ENCODE results near the gene MCM5.
"Not testable (repeated sequence)": the region's sequence is repeated elsewhere in the genome, so short reads cannot be mapped to it uniquely, and the experiment has no call there.

MCM5 gene

DNA sequence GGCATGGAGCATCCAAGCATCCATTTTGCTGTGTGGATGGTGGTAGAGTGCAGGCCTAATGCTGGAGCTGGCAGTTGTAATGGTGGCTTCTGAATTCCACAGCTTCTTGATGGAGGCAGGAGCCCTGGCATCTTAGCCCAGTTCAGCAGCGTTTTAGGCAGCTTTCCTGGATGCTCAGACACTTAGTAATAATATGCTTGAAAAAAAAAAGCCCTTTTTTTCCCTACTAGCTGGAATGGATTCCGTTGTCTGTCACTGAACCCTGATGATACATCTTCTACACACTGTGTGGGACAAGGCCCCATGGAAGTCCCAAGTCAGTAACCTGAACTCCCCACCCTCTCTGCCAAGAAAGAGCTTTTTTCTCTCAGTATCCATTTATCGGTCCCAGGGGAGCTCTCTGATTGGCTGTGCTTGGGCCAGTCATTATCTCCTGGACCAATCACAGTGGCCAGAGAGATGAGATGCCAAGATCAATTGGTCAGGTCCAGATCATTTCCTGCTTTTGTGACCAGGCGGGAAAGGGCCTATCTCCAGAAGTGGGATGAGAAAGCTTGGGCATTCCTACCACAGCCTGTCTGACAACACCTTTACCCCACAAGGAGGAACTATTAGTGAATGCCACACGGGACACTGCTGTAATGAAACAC is 34.2 kb downstream of the MCM5 start:
- DNase-seq: no peak

DNA sequence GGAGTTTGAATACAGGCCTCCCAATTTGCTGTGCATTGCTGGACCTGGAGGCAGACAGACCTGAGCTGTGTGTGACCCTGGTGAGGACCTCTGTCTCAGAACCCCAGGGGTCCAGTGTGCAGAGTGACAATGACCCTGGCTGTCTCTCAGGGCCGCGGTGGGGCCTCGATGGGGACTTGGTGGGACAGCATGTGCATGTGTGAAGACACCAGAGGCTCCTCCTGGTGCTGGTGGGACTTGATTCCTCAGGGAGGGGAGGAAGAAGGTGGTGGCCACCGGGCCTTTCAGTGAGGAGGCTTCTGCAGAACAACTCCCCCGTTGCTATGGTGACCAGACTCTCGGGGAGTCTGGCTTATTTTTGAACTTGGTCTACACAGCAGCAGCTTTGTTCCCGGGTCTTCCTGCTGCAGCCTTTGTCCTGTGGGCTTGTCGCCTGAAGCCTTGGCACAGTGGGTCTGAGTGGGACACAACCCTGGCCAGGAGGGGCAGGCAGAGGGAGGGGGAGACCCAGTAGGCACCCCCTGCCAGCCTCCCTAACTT is 35.3 kb downstream of the MCM5 start:
- no peak for DNase-seq

DNA sequence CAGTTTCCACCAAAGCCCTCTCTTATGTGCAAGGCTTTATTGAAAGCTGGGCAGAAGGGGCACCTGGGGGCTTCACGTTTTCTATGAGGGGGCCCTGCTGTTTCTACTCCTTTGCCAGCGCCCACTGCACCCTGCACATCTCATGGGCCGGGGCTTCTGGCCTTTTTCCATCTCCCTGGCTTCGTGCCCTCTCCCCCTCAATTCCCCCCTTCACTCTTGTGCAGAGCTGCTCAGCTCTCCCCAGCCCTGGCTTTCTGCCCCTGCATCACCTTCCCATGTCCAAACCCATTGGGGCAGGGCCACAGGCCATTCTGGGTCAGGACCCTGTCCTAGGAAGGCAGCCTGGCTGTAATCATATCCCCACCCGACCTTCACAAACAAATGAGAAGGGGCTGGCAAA is 36.5 kb downstream of the MCM5 start:
- DNase-seq: no peak

DNA sequence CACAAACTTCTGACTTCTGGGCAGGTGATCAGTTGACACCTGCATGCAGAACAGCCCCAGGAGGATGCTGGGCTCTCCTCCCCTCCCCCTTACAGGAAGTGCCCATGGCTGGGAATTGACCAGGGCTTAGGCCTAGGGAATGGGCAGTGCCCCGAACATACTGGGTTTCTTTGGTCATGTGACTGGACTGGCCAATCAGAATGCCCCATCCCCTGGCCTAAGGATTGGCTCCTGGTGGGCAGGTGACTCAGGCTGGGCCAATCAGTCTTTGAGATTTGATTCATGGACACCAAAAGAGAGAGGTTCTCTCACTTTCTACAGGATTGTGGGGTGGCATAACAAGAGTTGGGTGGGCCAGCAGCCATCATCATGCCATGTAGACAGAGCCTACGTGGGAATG is 37.1 kb downstream of the MCM5 start:
- DNase-seq: no peak

DNA sequence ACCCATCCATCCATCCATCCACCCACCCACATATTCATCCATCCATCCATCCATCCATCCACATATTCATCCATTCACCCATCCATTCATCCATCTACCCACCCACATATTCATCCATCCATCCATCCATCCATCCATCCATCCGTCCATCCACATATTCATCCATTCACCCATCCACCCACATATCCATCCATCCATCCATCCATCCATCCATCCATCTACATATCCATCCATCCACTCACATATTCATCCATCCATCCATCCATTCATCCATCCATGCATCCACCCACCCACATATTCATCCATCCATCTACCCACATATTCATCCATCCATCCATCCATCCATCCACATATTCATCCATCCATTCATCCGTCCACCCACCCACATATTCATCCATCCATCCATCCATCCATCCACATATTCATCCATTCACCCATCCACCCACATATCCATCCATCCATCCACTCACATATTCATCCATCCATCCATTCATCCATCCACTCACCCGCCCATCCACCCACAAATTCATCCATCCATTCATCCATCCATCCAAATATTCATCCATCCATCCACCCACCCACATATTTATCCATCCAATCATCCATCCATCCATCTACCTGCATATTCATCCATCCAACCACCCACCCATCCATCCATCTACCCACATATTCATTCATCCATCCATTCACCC is 38.9 kb downstream of the MCM5 start:
- DNase-seq: not testable (repeated sequence)

DNA sequence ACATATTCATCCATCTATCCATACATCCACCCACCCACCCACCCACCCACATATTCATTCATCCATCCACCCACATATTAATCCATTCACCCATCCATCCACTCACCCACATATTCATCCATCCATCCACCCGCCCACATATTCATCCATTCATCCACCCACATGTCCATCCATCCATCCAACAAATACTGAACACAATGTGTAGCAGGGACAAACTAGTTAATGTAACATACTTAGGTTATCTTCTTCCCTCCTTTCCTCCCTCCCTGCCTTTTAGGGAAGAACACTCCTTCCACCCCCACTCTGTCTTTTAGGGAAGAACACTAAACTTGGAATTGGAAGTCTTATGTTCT is 39.4 kb downstream of the MCM5 start:
- no peak for DNase-seq

DNA sequence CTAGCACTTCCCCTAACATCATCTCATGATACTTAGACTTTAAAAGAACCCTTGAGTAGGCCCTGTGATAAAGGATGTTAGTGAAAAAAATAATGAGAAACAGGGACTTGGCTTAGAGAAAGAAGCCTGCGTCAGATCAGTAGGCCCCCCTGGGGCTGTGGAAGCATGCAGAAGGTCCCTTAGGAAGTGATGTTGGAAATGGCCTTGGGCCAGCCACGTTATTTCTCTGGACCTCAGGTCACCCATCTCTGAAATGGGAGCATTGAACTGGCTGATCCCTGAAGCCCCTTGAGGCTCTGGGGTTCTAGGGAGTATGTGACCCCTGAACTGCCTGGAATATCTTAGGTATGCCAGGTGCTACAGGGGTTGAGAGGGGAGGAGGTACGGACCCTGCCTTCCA is 40.2 kb downstream of the MCM5 start:
- no peak for DNase-seq

DNA sequence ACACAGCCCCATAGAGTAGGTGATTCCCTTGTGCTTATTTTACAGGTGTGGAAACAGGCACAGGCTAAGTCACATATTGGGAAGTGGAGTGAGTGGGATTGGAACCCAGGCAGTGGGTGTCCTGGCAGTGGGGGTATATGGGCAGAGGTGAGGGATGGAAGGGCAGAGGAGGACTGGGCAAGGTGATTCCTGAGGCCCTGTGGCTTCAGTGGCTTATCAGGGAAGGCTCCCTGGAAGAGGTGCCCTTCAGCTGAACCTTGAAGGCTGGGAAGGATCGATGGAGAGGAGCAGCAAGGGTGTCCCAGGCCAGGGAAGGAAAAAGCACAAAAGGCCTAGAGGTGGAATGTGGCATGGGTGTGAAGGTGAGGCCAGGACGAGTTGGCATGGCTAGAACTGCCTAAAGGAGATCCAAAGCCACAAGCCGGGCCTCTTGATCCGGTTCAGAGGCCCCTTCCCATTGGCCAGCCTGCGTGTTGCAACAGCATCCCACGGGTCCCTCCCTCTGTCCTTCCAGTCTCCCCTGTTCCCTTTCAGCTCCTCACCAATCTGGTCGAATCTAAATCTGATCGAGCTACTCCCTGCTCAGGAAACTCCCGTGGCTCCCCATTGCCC is 41.7 kb downstream of the MCM5 start:
- no peak for DNase-seq

DNA sequence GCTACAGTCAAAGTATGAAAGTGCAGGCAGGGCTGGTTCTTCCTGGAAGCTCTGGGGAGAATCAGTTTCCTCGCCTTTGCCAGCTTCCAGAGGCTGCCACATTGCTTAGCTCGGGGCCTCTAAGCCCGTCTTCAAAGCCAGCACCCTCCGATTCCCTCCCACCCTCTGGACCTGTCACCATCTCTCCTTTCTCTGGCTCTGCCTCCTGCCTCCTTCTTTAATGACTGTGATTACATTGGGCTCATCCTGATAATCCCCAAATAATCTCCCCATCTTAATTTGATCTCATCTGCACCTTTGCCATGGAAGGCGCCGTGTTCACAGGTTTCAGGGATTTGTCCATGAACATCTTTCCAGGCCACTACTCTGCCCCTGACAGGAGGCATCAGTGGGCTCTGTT is 42.5 kb downstream of the MCM5 start:
- no peak for DNase-seq

DNA sequence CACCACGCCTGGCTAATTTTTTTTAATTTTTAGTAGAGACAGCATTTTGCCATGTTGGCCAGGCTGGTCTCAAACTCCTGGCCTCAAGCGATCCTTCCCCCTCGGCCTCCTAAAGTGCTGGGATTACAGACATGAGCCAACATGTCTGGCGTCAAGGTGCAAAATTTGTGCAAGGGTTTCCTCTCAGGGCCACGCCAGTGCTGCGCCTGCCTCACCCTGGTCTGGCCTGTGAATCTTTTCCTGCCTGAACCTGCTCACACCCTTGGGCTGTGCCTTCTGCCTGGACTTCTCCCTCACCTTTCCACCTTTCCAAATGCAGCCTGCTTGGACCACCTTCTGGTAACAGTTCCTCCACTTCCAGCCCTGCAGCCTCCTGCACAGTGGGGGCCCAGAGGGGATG is 43.4 kb downstream of the MCM5 start:
- DNase-seq: no peak

DNA sequence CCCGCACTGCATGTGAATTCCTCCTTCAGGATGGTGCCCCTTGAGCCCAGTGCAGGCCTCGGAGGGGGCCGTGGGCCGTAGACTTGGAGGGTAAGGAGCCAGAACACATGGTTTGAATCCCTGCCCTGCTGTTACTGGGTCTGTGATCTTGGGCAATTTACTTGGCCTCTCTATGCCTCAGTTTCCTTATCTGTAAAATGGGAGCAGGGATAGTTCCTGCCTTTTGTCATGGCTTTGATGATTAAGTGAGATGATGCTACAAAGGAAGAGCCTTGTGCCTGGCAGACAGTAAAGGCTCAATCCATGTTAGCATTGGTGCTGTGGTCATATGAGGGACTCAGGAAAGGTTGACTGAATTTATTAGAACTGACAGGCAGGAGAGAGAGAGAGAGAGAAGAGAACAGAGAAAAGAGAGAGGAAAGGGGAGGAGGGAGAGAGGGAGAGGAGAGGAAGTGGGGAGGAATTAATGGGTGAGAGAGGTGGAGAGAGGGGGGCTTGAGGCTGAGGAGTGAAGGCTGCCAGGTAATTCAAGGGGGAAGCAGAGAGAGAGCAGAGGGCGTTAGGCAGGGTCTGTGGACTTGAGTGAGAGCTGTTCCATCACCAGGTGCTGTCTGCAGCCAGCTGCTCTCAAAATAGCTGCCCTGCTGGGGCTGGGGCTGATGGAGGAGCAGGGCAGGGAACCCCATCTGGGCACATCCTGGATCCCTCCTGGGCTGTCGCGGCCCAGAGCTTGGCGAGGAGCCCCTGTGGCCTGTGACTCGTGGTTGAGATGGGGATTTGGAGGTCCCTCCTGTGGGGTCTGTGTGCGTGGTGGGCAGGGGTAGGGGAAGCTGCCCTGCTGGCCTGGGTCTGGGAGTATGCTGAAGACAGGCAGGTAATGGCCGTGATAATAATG is 44.1 kb downstream of the MCM5 start:
- DNase-seq: no peak

DNA sequence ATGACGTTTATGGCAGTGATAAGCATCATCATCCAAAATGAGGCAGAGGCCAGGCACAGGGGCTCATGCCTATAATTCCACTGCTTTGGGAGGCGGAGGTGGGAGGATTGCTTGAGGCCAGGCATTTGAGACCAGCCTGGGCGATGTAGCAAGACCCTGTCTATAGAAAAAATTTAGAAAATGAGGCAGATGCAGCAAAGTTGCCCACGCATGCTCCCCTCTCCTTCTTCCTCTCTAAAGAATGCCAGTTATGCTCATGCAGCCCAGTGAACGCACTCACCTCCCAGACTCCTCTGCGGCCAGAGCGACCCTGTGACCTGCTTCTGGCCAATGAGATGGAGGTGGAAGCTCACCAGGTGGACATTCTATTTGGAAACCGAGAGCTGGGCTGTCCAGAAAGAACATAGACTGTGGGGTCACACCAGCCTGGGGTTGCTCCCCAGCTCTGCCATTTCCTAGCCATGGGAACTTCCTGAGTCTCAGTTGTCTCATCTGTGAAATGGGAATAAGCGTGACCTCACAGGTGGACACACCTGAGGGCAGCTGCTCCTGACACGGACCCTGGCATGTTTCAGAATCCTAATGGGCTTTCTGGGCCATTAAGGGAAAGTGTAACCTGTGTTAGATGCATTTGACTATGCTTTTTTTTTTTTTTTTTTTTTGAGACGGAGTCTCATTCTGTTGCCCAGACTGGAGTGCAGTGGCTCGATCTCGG is 44.9 kb downstream of the MCM5 start:
- no peak for DNase-seq

DNA sequence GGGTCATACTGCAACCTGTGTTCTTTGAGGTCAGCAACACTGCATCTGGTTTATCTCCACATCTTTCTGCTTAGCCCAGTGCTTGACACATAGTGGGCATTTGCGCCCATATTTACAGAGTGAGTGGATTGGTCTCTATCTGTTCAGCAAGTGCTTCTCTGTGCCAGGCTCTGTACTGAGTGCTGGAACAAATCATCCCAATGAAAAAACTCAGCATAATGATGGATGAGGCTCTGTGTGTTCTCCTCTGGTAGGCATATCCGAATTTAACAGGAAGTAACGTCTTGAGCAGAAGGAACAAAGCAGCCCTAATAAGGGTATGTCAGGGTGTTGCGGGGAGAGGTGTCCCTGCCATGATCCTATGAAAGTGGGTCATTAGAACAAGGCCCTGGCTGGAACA is 46.0 kb downstream of the MCM5 start:
- no peak for DNase-seq

DNA sequence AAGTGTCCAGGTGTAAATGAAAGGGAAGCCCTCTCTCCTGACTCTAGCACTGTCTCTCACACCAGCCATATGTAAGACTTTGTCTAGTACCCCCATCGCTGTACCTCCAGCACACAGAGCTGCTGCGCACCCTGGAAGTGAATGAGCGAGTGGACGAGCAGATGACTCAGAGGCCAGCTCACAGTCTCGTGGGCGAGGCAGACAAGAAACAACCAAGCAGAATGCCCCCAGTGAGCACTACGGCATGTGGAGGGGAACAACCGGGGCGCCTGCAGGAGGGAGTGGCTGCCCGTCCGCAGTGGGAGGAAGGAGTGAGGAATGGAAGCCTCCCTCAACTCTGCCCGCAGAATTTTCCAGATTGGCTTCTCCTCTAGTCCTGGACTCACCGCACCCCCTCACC is 46.4 kb downstream of the MCM5 start:
- no peak for DNase-seq

DNA sequence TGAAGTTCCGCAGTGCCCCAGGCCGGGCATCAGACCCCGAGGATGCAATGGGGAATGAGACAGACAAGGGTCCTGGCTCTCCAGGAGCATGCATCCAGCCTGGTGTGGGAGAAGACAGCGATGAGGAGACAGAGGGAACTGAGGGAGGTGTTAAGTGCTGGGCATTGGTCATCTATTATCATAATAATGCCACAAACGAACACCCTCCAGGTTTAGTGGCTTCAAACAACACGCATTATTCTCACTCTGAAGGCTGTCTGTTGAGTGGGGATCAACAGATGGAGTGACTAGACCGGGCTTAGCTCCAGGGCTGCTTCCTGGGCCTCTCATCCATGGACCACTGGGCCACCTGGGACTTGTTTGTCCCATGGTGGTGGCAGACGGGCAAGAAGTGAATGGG is 48.6 kb downstream of the MCM5 start:
- no peak for DNase-seq

DNA sequence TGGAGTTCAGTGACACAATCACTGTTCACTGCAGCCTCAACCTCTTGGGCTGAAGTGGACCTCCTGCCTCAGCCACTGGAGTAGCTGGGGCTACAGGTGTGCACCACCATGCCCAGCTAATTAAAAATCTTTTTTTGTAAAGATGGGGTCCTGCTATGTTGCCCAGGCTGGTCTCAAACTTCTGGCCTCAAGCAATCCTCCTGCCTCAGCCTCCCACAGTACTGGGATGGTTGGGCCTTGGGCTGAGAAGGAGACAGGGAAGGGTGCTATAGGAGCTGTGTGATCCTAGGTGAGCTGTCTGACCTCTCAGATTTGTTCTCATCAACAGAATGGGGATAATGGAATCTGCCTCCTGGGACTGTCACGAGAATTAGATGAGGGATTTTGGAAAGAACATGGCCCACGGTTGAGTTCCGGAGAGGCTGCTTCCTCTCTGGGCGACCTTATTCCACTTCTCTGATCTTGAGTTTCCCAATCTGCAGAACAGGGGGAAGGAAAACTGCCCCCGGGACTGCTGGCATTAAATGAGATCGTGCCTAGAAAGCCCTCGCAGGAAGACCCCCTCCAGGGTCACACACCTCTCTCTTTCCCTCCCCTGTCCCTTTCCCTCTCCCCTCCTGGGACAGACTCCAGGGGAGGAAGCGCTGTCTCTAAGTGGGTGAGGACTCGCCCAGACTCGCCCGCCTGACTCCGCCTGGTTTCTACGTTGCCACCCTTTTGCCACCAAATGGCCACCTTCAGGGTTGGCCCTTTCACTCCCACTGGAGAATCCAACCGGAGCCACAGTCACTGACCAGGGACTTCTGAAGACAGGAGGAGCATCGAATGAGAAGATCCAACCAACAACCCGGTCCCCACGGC is 50.1 kb downstream of the MCM5 start:
- no peak for DNase-seq

DNA sequence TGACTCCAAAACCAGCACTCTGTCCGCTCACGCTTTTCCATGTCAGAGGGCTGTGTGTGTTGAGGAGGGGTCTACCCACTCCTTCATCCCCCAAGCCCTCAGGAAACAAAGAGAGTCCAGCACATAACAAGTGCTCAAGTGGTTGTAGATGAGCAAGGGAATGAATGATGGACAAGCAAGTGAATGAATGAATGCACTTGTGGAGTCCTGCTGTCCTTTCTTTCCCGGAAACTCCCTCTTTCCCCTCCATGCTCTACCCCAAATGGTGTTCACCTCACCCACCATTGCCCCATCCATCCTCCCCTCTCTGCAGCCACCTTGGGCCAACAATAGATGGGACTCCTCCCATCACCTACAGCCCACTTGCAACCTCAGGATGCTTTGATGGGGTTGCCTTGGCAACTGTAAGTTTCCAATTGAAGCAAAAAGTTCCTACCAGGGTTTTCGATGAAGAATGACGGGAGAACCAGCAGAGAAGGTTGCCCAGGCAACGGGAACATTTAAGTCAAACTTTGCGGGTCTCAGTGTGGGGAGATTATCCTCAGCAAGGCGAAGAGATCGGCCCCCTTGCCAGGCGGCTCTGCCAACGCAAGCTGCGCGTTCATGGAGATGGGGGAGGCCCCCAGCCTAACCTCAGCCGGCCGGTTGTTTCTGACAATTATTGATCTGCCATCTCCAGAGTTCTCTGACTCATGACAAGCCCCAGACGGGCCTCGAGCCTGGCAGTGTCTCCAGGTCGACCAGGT is 51.1 kb downstream of the MCM5 start:
- no peak for DNase-seq

DNA sequence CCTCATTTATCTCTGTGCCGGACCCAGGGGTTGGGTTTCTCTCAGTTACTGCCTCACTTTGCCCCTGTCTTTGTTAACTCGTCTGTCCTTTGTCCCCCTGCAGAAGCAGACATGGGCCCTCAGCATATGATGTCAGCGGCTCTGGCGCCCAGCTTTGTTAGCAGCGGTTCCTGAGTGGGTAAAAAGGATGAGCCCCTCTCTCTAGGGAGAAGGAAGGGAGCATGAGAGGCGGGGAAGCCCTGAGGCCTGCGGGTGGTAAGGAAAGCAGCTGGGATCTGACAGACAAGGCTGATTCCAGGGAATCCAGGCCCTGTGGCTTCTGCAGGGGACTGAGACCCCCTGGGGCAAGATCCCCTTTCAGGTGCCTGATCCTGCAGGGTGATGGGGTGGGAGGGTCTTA is 51.7 kb downstream of the MCM5 start:
- no peak for DNase-seq

DNA sequence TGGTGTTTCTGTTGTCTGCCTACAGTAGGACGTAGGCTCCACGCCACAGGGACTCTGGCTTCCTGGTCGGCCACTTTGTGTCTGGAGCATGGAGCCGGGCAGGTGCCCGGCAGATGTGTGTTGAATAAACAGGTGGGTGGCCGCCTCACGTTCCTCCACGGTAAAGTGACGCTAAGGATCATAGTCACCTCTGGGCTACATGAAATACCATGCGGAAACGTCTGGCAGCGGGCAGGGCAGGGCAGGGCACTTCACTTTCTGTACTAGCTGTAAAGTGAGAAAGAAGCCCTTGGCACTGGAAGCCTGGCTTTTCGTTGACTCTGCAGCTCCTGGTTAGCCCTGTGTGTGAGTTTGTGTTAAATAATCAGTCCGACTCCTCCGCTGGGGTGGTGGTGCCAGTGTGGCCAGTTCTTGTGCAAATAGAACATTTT is 52.4 kb downstream of the MCM5 start:
- no peak for DNase-seq

DNA sequence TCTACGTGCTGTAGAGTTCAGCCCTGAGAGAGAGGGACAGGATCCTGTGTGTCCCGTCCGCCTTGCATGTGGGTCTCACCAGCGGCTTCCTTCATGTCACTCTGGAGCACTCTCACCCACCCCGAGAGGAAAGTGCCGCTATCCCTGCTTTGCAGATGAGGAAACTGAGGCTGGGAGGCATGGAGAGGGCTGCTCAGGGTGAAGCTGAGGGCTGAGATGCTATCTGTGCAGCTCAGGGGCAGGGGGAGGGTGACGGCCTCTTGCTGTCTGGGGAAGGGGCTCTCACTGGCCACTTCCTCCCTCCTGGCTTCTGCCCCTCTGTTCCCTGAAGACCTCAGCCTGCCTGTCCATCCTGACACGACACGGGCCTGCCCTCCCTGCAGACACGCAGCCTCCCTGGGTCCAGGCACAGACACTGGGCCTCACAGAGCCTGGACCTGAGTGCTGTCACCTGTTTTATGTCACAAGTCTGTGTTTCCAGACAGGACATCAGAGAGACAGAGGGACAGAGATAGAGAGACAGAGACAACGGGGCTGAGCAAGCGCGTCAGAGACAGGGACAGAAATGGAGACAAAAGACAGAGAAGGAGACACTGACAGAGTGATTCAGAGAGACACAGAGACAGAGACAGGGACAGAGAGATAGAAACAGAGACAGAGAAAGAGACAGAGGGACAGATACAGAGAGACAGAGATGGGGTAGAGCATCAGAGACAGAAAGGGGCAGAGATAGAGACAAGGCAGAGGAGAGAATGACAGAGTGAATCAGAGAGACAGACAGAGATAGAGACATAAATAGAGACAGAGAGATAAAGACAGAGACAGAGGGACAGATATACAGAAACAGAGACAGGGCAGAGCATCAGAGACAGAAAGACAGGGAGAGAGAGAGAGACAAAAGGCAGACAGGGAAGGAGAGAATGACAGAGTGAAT is 53.1 kb downstream of the MCM5 start:
- no peak for DNase-seq

Measured in NCI-H524 treated with DMSO at 0.1 percent for 48 hours (cell line).